Hematopoietic multipotent progenitor cell treated with erythropoietin and hydrocortisone succinate and interleukin-3 and kit ligand, for 15 days (in vitro differentiated cells): ENCODE results near the gene LMCD1.

ENCODE experiments used
- DNase-seq: peaks from one replicate; pipeline ENCODE4 v3.0.0-alpha.2; 2015; ENCODE audit warnings: low spot score

Gene LMCD1

DNA sequence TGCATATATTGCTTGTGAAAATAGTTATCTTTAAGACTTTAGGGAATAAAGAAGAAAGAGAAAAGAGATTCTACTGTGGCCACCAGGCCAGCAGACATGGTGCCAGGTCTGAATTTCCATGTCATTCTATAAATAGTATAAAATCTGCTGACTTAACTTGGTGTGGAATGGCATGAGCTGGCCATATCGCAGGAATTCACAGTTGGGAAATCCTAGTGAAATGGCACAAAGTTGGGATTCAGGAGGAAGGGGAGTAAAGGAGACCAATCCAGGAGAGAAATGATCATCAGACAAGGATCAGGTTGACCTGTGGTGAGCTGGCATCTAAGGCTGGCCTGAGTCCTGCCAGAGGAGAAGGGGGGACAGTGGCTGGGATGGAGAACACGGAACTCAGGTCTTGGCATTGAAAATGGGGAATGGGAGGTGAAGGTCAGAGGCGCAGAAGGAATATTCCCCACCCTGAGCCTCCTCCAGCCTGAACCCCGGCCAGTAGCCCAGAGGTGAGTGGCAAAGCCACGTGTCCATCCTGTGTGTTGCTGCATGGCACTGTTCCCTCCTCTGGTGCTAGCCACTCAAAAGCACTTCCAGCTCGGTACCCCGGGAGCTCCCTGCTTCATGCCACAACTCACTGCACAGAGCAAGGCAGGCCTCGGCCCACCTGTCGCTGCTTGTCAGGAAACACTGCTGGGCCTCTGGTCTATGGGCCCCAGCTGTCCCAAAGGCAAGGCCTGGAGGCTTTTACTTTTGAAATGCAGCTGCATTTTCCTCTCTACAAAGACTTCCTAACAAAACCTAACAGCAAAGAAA, 91.6 kb downstream of the LMCD1 start:
- DNase-seq: no peak

DNA sequence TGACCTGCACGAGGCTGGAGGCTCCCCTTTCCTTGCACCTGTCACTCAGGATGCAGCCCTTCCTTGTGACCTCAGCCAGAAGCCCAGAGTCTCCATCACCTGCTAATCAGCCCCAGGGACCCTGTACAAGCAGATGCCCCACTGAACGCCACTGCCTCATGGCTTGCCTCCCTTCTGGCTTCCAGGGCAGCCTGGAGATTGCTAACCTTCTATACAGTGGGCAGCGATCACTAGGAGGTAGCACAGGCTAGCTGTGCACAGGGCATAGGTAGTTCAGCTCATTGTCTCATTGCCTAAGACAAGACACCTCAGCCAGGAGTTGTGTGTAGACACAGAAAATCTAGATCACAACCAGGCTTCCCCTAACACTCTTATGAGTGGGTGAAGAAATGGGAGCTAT, 93.6 kb downstream of the LMCD1 start:
- DNase-seq: no peak

DNA sequence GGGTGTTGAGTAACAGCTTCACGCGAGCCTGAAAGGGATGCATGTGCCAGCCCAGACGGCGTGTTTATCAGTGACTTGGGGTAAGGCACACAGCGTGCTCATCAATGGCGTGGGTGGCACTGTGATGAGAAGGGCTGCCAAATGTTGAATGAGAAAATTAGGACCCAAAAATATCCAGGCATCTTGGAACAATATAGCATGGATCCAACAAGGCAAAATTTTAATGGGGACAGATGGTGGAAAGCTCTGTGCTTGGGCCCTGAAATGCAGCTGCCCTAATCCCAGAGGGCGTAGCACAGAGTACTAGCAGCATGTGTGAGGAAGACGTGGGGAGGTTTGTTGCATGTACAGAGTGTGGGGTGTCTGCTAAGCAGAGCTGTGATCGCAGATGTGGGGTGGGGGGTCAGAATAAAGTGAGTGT, 94.1 kb downstream of the LMCD1 start:
- DNase-seq: no peak

DNA sequence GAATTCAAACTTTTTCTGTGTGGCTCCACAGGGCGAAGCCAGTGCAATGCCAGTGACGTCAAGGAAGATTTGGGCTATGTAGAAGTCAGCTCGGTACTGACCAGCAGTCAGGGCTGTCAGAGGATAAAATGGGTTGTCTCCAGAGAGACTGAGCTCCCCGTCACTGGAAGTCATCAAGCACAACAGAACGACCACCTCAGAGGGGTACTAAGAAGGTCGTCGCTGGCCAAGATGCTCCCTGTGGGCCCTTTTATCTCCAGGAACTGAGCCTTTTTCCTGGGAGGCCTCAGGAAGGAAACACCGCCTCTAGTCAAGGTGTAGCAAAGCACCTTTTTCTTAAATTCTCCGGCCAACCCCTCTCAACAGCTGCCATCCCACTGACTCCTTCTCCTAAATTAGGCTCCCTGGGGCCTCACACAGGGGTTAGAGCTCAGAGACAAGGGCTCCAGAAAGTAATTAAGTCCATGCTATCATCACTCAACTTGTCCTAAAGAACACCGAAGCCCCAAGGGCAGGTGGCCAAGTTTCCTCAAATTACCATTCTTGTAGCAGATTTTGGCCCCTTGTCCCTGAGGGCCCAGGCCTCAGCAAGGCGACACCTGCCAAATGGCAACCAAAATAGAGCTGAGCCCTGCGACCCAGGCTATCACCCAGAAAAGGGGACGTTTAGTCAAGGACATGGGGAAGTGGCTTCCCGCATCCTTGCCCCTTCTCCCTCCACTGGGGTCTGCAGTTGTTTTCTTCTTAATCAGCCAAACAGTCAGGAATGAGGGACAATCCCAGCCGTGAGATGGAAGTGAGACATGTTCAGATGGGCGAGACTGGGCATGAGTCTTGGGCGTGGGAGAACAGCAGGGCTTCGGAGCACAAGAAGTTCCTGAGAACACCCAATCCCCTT, 94.9 kb downstream of the LMCD1 start:
- DNase-seq: no peak

DNA sequence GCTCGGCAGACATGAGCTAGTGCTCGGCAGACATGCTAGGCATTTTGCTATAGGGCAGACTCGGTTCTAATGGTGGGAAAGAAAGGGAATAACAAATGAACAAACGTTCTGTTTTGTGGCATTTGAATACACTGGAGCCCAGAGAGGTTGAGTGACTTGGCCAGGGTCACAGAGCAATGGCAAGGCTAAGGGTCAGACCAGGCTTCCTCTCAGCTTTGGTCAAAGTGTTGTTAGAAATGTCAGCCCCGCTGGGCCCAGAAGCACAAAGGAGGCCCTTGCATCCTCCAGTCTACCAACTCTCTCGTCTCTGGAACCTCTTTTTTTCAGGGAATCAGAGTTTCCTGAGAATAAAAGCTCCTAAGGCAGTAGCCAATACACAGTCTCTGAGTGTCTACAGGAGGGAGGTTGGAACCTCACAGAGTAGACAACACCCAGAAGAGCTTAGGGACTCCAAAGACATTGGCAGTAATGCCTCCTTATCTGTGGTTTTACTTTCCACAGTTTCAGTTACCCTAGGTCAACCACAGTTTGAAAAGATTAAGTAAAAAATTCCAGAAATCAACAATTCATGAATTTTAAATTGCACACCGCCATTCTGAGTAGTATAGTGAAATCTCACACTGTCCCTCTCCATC, 95.7 kb downstream of the LMCD1 start:
- DNase-seq: no peak

DNA sequence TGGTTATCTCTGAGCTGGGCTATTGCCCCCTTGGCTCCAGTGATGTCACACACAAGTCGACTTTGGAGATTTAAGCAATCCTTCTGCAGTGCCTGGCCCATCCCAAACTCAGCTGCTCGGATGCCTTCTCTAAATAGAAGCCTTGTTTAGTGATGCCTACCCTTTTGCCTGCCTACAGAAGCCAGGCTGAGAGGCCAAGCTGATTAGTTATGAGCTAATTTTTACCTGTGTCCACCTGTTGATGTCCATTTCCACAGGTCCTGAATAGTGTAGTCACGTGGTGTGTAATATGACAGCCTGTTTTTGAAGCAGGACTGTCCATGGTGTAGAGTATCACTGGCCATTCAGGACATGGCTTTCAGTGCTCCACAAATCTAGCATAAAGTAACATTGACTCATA, 97.5 kb downstream of the LMCD1 start:
- no peak for DNase-seq

DNA sequence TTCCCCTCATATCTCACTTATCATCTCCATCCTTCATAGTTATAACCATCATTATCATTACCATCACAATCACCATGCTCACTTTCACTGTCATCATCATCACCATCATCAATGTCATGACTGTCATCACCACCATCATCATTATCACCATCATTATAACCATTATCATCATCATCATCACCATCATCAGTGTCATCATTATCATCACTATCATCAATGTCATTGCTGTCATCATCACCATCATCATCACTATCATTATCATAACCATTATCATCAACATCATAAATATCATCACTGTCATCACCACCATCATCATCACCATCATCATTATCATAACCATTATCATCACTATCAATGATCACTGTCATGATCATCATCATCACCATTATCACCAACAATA, 98.8 kb downstream of the LMCD1 start:
- no peak for DNase-seq

DNA sequence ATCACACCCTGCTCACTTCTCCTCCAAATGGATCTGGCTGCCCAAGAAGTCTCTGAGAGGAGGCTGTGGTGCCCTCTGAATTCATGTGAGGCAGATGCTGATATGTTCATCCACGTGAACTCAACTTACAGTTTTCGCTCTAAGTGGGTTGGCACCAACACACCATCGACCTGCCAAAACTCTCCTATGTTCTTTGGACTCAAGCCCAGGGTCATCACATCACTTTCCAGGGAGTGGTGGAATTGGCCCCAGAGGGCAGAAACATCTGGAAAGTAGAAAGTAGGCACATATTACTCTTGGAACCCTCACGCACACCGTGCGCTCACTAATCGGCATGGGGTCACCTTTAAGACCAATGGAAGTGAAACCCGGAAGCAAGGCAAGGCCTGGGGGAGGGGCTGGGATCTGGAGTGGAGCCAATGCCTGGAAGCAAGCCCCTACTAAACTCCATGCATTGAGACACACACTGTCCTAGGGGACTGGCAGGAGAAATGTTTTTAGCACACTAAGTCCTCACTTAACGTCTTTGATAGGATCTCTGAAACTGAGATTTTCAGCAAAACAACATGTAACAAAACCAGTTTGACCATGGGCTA, 101.6 kb downstream of the LMCD1 start:
- no peak for DNase-seq

DNA sequence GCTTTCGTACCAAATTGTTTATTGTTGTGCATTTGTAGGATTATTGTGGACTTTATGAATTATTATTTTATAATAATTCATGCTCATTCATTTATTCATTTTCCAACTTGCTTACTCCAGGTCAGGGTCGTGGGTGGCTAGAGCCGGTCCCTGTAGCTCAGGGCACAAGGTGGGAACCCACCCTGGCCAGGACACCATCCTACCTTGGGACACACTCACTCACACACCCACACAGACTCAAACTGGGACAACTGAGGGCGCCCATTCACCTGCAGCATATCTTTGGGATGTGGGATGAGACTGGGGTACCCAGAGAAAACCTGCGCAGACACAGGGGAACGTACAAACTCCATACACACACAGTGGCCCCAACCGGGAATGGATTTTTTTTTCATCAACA, 102.4 kb downstream of the LMCD1 start:
- DNase-seq: no peak

DNA sequence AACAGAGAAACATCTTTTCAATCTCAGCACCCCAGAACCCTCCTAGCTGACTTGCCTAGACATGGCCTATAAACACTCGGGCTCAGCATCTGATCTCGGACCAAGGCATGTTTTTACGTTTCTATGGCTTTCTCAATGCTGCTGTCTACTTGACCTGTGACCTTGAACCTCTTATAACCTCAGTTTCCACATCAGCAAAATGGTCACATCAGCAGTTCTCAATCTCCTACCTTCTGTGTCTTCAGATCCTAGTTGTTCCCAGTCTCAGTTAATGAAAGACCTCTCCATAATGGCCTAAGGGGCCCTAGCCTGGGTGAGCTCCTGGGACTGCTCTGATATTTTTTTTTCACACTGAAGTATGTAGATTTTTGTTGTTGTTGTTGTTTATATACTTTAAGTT, 103.4 kb downstream of the LMCD1 start:
- no peak for DNase-seq

DNA sequence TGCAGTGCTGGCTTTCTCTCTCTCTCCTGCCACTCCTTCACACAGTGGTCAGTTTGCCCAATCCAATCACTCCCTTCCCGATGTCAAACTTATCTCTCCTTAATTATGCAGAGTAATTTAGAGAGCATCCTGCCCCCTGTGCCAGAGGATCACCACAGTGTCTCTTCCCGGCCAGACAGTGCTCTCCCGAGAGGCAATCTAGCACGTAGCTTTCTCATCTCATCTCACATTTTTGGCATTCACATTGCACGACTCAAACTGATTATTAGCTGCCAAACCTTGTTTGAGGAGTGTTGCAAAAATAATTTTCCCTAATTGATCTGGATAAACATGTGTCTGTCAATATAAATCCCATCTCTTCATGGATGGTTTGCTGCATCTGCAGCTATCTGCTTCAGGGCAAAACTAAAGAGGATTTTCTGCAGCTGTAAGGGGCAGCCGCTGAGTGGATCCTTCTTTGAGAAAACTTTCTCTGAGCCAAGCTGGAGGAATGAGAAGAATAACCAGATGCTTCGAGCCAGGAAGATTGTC, 105.1 kb downstream of the LMCD1 start:
- DNase-seq: no peak

DNA sequence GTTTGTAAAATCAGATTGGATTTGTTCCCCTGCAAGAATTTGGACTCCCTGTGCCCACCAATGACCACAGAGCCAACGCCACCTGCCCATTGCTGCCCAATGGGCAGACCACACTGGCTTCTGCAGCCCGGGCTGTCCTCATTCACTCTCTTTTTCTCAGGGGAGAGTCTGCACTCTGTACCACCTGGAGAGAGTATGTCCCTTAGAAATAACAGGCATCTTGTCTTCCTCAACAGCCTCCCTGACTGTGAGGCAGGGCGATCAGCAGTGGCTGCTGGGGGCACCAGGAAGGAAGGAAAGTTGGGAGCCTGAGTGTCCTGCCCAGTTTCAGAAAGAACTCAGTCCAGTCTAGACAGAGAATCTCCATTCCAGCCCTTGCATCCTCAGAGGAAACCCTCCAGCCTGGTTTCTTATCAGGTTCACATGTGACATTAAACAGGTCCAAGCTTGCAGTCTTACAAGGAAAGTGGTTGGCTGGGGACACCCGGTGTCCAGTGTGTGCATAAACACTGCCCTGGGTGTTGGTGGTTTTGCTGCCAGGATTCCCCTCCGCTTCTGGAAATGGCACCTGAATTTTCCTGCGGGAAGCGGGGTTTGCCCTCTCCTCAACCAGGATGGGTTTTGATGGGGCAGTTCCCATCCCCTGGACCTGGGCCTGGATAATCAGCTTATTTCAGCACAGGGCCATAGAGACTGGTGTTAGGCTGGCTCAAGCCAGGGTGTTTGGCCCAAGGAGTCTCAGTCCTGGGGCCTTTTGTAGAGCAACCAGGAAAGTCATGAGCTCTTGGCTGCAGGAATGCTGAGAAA, 105.8 kb downstream of the LMCD1 start:
- no peak for DNase-seq

DNA sequence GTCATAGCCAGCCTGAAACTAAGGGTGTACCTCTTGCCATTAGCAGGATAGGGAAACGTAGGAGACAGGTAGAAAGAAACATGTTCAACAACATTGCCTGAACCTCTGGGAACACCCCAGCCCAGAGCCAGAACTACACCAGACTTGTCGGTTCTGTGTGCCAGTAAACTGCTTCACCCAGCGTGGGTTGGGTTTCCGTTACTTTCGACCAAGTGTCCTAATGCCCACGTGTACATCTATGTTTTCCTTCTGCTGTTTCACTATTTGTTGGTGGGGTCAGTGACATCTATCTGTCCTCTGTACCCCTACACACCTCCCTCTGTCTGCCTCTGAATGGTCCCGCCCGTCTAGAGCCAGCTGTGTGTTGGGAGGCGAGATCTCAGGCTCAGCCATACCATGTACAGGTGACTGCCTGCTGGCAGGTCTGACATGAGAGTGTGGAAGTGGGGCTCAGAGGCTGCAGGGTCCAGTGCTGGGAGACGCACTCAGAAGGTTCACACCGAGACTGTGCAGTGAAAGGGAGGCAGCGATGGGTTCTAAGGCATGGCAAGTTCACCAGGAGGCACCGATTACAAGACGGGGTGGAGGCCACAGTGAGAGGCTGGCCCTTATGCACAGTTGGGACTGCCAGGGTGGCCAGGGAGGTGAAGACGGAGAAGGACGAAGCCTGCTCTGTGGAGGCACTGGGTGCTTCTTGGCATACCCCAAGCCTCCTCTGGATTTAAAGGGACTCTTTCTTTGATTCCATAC, 106.6 kb downstream of the LMCD1 start:
- no peak for DNase-seq

DNA sequence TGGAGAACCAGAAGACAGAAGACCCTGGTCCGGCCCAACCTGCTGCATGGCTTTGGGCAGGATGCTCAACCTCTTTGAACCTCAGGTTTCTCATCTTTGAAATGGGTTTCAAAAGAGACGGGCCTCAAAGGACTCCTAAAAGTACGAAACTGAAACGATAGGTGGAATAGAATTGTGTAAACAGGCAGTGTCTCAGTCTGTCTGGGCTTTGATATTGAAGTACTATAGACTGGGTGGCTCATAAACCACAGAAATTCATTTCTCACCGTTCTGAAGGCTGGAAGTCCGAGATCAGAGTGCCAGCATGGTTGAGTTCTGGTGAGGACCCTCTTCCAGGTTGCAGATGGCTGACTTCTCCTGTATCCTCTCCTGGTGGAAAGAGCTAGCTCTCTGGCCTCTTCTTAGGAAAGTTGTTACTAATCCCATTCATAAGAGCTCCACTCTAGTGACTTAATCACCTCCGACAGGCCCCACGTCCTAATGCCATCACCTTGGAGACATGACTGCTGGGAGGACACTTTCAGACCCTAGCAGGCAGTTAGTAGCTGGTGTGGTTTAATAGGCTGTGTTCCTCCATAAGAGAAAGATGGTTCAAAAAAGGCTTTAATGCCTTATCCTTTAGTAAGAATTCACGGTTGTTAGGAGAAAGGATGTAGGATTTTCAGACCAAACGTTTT, 107.3 kb downstream of the LMCD1 start:
- DNase-seq: no peak

DNA sequence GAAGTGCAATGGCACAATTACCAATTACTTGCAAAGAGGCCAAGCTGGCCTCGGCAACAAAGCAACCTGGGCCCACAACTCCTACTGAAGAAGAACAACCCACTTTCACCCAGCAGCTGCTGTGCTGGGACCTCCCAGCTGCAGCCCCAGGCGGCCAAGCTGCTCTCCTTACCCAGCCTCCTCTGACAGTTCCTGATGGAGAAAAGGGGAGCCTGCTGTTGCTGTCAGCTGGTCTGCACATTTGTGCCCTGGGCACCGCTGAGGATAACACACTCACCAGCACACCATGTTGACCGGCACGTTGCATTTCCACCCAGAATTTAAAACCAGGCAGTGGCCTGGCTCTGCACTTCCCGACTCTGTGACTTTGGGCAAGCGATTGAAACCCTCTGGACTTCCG, 109.3 kb downstream of the LMCD1 start:
- no peak for DNase-seq

DNA sequence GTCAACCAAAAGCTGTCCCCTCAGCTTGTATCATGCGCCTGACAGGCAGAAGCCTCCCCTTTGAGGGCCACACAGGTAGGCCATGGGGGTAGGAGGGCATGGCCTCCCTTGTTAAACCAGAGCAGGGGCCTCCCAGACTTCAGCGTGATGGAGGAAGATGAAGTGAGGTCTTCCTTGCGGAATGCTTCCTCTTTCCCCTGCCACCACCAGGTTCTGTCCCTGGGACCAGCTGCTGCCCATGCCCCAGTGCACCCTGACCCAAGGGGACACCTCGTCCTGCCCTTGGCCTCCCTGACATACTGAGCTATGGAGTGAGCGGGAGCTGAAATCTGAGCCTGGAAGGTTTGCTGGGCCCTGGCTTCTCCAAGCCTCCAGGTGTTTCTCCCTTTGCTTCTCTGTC, 116.3 kb downstream of the LMCD1 start:
- no peak for DNase-seq

DNA sequence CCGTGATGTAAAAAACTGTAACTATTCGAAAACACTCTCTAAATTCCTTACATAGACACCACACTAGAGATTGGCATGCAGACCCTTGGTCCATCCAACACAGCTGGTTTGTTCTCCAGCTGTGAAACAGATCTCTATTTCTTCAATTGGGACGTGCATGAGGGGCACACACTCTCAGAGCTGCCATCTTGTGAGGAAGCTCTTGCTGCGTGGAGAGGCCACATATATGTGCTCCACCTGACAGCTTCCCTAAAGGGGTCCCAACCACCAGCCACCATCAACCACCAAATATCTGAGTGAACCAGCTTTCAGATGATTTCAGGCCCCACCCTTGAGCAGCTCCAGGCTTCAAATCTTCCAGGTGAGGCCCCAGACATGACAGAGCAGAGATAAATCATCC, 117.3 kb downstream of the LMCD1 start:
- DNase-seq: no peak

DNA sequence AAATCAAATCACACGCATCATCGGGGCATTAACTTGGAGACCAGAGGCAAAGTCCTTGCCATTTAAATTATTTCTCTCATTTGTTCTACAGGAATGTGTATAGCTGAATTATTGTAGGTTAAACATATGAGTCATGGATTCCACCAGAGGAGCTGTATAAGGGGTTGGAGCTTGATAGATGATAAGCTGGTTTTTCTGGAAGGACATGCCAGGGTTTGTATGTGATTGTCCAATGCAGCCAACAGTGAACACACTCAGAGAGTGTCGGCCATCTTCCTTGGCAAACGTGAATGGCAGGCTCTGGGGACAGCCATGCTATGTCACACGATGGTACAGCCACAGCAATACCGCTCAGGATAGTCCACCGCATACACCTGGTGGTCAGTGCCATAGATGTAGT, 117.9 kb downstream of the LMCD1 start:
- no peak for DNase-seq

DNA sequence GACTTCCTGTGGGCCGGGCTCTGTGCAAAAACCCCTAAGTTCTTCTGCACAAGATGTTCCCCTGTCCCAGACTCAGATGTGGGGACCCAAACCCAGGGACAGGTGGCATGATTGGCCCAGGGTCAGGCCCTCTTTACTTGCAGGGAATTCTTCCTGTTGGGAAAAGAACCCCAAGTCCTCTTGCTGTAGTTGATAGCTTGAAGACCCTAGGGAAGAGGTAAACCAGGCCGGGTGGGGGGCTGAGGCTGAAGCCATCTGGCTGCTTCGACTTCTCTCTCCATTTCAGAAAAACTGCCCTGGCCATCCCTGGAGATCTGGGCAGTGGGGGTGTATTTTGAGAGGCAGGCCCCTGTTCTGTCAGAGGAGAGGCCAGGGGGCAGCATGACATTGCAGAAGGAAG, 119.5 kb downstream of the LMCD1 start:
- DNase-seq: no peak

DNA sequence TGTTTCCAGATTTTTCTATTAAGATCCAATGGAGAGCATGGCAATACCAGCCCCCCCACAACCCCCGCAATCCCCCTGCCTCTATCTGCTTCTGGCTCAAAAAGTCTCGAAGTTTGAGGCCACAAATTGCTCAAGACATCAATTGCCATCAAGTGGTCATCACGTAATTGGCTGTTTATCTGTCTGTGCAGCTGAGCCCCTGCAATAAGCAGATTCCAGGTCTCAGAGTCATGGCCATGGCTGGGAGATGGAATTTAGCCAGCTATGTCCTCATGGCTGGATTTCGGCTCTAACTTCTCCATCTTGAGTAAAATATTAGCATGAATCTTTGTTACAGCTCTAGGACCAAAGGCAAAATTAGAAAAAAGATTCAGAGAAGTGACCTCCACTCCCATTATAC, 120.2 kb downstream of the LMCD1 start:
- no peak for DNase-seq
